ENCODE data around the gene SLC17A2.

- TF ChIP-seq, protein P1, sequence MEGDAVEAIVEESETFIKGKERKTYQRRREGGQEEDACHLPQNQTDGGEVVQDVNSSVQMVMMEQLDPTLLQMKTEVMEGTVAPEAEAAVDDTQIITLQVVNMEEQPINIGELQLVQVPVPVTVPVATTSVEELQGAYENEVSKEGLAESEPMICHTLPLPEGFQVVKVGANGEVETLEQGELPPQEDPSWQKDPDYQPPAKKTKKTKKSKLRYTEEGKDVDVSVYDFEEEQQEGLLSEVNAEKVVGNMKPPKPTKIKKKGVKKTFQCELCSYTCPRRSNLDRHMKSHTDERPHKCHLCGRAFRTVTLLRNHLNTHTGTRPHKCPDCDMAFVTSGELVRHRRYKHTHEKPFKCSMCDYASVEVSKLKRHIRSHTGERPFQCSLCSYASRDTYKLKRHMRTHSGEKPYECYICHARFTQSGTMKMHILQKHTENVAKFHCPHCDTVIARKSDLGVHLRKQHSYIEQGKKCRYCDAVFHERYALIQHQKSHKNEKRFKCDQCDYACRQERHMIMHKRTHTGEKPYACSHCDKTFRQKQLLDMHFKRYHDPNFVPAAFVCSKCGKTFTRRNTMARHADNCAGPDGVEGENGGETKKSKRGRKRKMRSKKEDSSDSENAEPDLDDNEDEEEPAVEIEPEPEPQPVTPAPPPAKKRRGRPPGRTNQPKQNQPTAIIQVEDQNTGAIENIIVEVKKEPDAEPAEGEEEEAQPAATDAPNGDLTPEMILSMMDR (IDR thresholded peaks at IDR 0.05) = no peak
- TF ChIP-seq EZH2 (IDR thresholded peaks at IDR 0.05; ENCODE audit: borderline replicate concordance, insufficient read depth, low read depth, low read length, poor library complexity, severe bottlenecking) = no peak
Measured at GRCh38 chr6:25927756-25928216, 2.7 kb downstream of the SLC17A2 start.
